ENCODE data around the gene PSMB3.

- TF ChIP-seq CTCF (IDR thresholded peaks at IDR 0.05; ENCODE audit: insufficient read depth, low read length), result no peak
- TF ChIP-seq POLR2AphosphoS5 (IDR thresholded peaks at IDR 0.05; ENCODE audit: low read depth), result no peak
- TF ChIP-seq GABPA (IDR thresholded peaks at IDR 0.05; ENCODE audit: low read depth), result no peak
Measured at GRCh38 chr17:38712593-38712992, 39.9 kb upstream of the PSMB3 start.
